Activated CD8-positive, alpha-beta memory T cell treated with anti-CD3 and anti-CD28 coated beads, Interleukin-2, amount 50 U/mL, for 4 hours (primary cell): Measurements from ENCODE around the gene HSD17B8.
"Not testable (repeated sequence)": the region's sequence is repeated elsewhere in the genome, so short reads cannot be mapped to it uniquely, and the experiment has no call there.

ENCODE experiments used
- DNase-seq: peaks from one replicate; pipeline ENCODE4 v3.0.0-alpha.2; 2020

The HSD17B8 gene

GRCh38 chr6:33207552-33208090, 3.2 kb downstream of the HSD17B8 start:
- no peak for DNase-seq

- peak; percentile 92 for DNase-seq
These were observed 3.9 kb downstream of the HSD17B8 start, which contains the start of gene RING1 for GRCh38 chr6:33208091-33208967. RING1 (plus strand) TSS chr6:33208500; CDS start chr6:33208823, 323 bp downstream.

GRCh38 chr6:33209856-33210255, 5.4 kb downstream of the HSD17B8 start:
- no peak for DNase-seq

GRCh38 chr6:33211136-33211535, 6.7 kb downstream of the HSD17B8 start:
- DNase-seq: no peak

- no peak for DNase-seq
These were observed 7.4 kb downstream of the HSD17B8 start for GRCh38 chr6:33211666-33212422.

GRCh38 chr6:33212857-33213165, 8.4 kb downstream of the HSD17B8 start:
- DNase-seq: no peak

- DNase-seq: no peak
These were observed 8.9 kb downstream of the HSD17B8 start for GRCh38 chr6:33213166-33213988.

- no peak for DNase-seq
These were observed 9.5 kb downstream of the HSD17B8 start for GRCh38 chr6:33213989-33214335.

- DNase-seq: no peak
These were observed 11.0 kb downstream of the HSD17B8 start for GRCh38 chr6:33215271-33216116.

GRCh38 chr6:33216117-33216649, 11.7 kb downstream of the HSD17B8 start:
- peak; percentile 18 for DNase-seq

GRCh38 chr6:33217246-33217645, 12.8 kb downstream of the HSD17B8 start:
- no peak for DNase-seq

GRCh38 chr6:33217681-33218080, 13.2 kb downstream of the HSD17B8 start:
- DNase-seq: no peak

- not testable (repeated sequence) for DNase-seq
These were observed 22.2 kb downstream of the HSD17B8 start for GRCh38 chr6:33226503-33227120.

GRCh38 chr6:33235221-33235634, 30.8 kb downstream of the HSD17B8 start:
- no peak for DNase-seq

GRCh38 chr6:33236328-33236727, 31.9 kb downstream of the HSD17B8 start:
- DNase-seq: no peak

- DNase-seq: no peak
These were observed 32.4 kb downstream of the HSD17B8 start for GRCh38 chr6:33236852-33237251.

- no peak for DNase-seq
These were observed 33.3 kb downstream of the HSD17B8 start for GRCh38 chr6:33237741-33238140.

- no peak for DNase-seq
These were observed 37.5 kb downstream of the HSD17B8 start for GRCh38 chr6:33241968-33242367.

GRCh38 chr6:33243476-33243875, 39.0 kb downstream of the HSD17B8 start:
- DNase-seq: no peak

GRCh38 chr6:33247977-33248642, 43.7 kb downstream of the HSD17B8 start:
- DNase-seq: peak; percentile 93

GRCh38 chr6:33248643-33248931, 44.1 kb downstream of the HSD17B8 start:
- DNase-seq: no peak
